Neural cell (in vitro differentiated cells): ENCODE data around the gene CALML4. TPM values are rescaled to one million over a fixed set of nuclear protein-coding genes. Genes with fewer than 3 reads are reported as not detected.

Experiments used
- H2AFZ ChIP-seq: fragments of 200-600, 300-800 bp; sonication (generic), shearing (Covaris generic); 2 replicates; pipeline ENCODE4 v1.6.0; 2014; ENCODE audit warnings: low read depth, mild to moderate bottlenecking, antibody characterized with exemption, low read length, moderate library complexity
- H3F3A ChIP-seq: fragments of 200-600 bp; shearing (Covaris generic); 2 replicates; pipeline ENCODE4 v1.6.1; 2016; ENCODE audit warnings: mild to moderate bottlenecking, moderate library complexity, mixed read lengths, antibody characterized with exemption, low read length; ENCODE audit not compliant: insufficient read depth, poor library complexity, severe bottlenecking
- H3K27ac ChIP-seq: fragments of 200-600, 300-800 bp; sonication (generic), shearing (Covaris generic); 2 replicates; pipeline ENCODE4 v1.5.1; 2014; ENCODE audit warnings: mild to moderate bottlenecking, low read length, moderate library complexity
- H3K27me3 ChIP-seq: fragments of 300-800, 200-600 bp; sonication (generic), shearing (Covaris generic); 2 replicates; pipeline ENCODE4 v1.6.0; 2014; ENCODE audit warnings: mild to moderate bottlenecking, low read depth, low read length, moderate library complexity; ENCODE audit not compliant: insufficient read depth
- H3K36me3 ChIP-seq: fragments of 300-800, 200-600 bp; sonication (generic), shearing (Covaris generic); 2 replicates; pipeline ENCODE4 v1.5.1; 2014; ENCODE audit warnings: mild to moderate bottlenecking, antibody characterized with exemption, low read length, moderate library complexity; ENCODE audit not compliant: insufficient read depth
- H3K4me2 ChIP-seq: fragments of 300-800, 200-600 bp; sonication (generic), shearing (Covaris generic); 2 replicates; pipeline ENCODE4 v1.6.0; 2014; ENCODE audit warnings: mild to moderate bottlenecking, low read length
- H3K4me3 ChIP-seq: fragments of 300-800, 200-600 bp; sonication (generic), shearing (Covaris generic); 2 replicates; pipeline ENCODE4 v1.5.1; 2014; ENCODE audit warnings: mild to moderate bottlenecking, low read length, moderate library complexity
- H3K79me2 ChIP-seq: fragments of 200-600 bp; shearing (Covaris generic); replicated peaks from 2 replicates; pipeline ENCODE4 v1.6.0; 2014; ENCODE audit warnings: mild to moderate bottlenecking, low read length, moderate library complexity; ENCODE audit not compliant: insufficient read depth
- H3K9ac ChIP-seq: fragments of 300-800, 200-600 bp; sonication (generic), shearing (Covaris generic); 2 replicates; pipeline ENCODE4 v1.6.1; 2016; ENCODE audit warnings: mild to moderate bottlenecking, low read length, mixed read lengths
- H3K9me2 ChIP-seq: fragments of 200-600 bp; shearing (Covaris generic); 2 replicates; pipeline ENCODE4 v1.6.1; 2016; ENCODE audit warnings: mild to moderate bottlenecking, low read length, mixed read lengths; ENCODE audit not compliant: insufficient read depth
- H3K9me3 ChIP-seq: fragments of 200-600, 300-800 bp; sonication (generic), shearing (Covaris generic); 2 replicates; pipeline ENCODE4 v1.6.1; 2016; ENCODE audit warnings: mild to moderate bottlenecking, mixed run types, low read length, moderate library complexity, mixed read lengths
- H4K20me1 ChIP-seq: fragments of 200-600 bp; shearing (Covaris generic); 2 replicates; pipeline ENCODE4 v1.6.1; 2016; ENCODE audit warnings: mild to moderate bottlenecking, mixed run types; ENCODE audit not compliant: insufficient read depth
- CTCF ChIP-seq: fragments of 450-650 bp; IDR thresholded peaks from 2 replicates; pipeline ENCODE4 v1.5.1; 2014; ENCODE audit warnings: antibody characterized with exemption, mild to moderate bottlenecking, moderate library complexity; ENCODE audit not compliant: poor library complexity, severe bottlenecking
- EP300 ChIP-seq: fragments of 450-650 bp; conservative IDR thresholded peaks from 2 replicates; pipeline ENCODE4 v1.6.1; 2014; ENCODE audit warnings: antibody characterized with exemption, mild to moderate bottlenecking, moderate library complexity; ENCODE audit not compliant: poor library complexity, severe bottlenecking
- EZH2 ChIP-seq: fragments of 200-600, 300-800 bp; shearing (Covaris generic), sonication (generic); IDR thresholded peaks from 2 replicates; pipeline ENCODE4 v1.6.1; 2014; ENCODE audit warnings: antibody characterized with exemption, low read length, borderline replicate concordance, mild to moderate bottlenecking; ENCODE audit not compliant: insufficient read depth, poor library complexity, severe bottlenecking
- MXI1 ChIP-seq: fragments of 450-650 bp; conservative IDR thresholded peaks from 2 replicates; pipeline ENCODE4 v1.6.1; 2014; ENCODE audit warnings: antibody characterized with exemption, mild to moderate bottlenecking; ENCODE audit not compliant: poor library complexity, severe bottlenecking
- POLR2AphosphoS5 ChIP-seq: IDR thresholded peaks from 2 replicates; pipeline ENCODE4 v1.6.1; 2012
- RAD21 ChIP-seq: fragments of 450-650 bp; conservative IDR thresholded peaks from 2 replicates; pipeline ENCODE4 v1.6.1; 2014; ENCODE audit warnings: antibody characterized with exemption, mild to moderate bottlenecking, moderate library complexity
- SMC3 ChIP-seq: fragments of 450-650 bp; conservative IDR thresholded peaks from 2 replicates; pipeline ENCODE4 v1.6.1; 2014; ENCODE audit warnings: antibody characterized with exemption, mild to moderate bottlenecking, moderate library complexity; ENCODE audit not compliant: poor library complexity
- TAF1 ChIP-seq: IDR thresholded peaks from 2 replicates; pipeline ENCODE4 v1.6.1; 2012; ENCODE audit warnings: low read depth
- polyA plus RNA-seq: library from polyadenylated mRNA; depleted of rRNA; stranded (reverse); fragments of >200 nt; gene quantifications from 2 replicates; pipeline ENCODE4 v1.2.3, GENCODE V29; 2014
- TF ChIP-seq, protein P1 (sequence below): IDR thresholded peaks from 2 replicates; pipeline ENCODE4 v1.6.1; 2012; ENCODE audit warnings: borderline replicate concordance

The CALML4 gene
- polyA plus RNA-seq, 1 donor from 2014 or later = 0.43 TPM

- Histone ChIP-seq H3F3A (no peaks in the 10 kb centered on the region), H4K20me1 (no peaks in the 10 kb centered on the region), H3K79me2 (no peaks in the 10 kb centered on the region), H2AFZ (no peak overlapping the region), H3K9ac (no peak overlapping the region), H3K4me3 (no peak overlapping the region), H3K9me2 (no peaks in the 10 kb centered on the region), H3K36me3 (no peaks in the 10 kb centered on the region), H3K27me3 (no peaks in the 10 kb centered on the region), H3K27ac (no peak overlapping the region), H3K9me3 (no peaks in the 10 kb centered on the region), H3K4me2 (no peak overlapping the region)
- TF ChIP-seq EP300 (no peak), EZH2 (no peak), MXI1 (no peak), TAF1 (no peak), RAD21 (no peak), POLR2AphosphoS5 (no peak), SMC3 (no peak), CTCF (no peak)
- TF ChIP-seq, protein P1, sequence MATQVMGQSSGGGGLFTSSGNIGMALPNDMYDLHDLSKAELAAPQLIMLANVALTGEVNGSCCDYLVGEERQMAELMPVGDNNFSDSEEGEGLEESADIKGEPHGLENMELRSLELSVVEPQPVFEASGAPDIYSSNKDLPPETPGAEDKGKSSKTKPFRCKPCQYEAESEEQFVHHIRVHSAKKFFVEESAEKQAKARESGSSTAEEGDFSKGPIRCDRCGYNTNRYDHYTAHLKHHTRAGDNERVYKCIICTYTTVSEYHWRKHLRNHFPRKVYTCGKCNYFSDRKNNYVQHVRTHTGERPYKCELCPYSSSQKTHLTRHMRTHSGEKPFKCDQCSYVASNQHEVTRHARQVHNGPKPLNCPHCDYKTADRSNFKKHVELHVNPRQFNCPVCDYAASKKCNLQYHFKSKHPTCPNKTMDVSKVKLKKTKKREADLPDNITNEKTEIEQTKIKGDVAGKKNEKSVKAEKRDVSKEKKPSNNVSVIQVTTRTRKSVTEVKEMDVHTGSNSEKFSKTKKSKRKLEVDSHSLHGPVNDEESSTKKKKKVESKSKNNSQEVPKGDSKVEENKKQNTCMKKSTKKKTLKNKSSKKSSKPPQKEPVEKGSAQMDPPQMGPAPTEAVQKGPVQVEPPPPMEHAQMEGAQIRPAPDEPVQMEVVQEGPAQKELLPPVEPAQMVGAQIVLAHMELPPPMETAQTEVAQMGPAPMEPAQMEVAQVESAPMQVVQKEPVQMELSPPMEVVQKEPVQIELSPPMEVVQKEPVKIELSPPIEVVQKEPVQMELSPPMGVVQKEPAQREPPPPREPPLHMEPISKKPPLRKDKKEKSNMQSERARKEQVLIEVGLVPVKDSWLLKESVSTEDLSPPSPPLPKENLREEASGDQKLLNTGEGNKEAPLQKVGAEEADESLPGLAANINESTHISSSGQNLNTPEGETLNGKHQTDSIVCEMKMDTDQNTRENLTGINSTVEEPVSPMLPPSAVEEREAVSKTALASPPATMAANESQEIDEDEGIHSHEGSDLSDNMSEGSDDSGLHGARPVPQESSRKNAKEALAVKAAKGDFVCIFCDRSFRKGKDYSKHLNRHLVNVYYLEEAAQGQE = no peak
Observed at GRCh38 chr15:68249058-68249713, 44.1 kb upstream of the CALML4 start.

DNA sequence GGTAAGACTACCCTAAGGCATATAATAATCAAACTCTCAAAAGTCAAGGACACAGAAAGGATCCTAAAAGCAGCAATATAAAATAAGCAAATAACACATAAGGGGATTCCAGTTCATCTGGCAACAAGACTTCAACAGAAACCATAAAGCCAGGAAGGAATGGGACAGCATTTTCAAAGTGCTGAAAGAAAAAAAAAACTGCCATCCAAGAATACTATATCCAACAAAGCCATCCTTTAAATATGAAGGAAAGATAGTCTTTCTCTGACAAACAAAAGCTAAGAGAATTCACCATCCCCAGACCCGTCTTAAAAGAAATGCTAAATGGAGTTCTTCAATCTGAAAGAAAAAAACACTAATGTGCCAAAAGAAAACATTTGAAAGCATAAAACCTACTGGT is 39.1 kb upstream of the CALML4 start:
- H3K79me2 ChIP-seq = no peaks in the 10 kb centered on the region
- H3K9ac ChIP-seq = no peak overlapping the region
- no peaks in the 10 kb centered on the region for H3K9me3 ChIP-seq
- H3K9me2 ChIP-seq = no peaks in the 10 kb centered on the region
- H3K36me3 ChIP-seq = no peaks in the 10 kb centered on the region
- H3K4me3 ChIP-seq = no peak overlapping the region
- no peaks in the 10 kb centered on the region for H3K27me3 ChIP-seq
- H3K4me2 ChIP-seq = no peak overlapping the region
- H2AFZ ChIP-seq = no peak overlapping the region
- no peak overlapping the region for H3K27ac ChIP-seq
- no peaks in the 10 kb centered on the region for H3F3A ChIP-seq
- no peak for TF ChIP-seq EZH2
- TF ChIP-seq RAD21 = no peak
- no peak for TF ChIP-seq EP300
- TF ChIP-seq, protein P1 = no peak
- TF ChIP-seq MXI1 = no peak
- no peak for TF ChIP-seq SMC3
- no peak for TF ChIP-seq CTCF
- no peak for TF ChIP-seq TAF1
- TF ChIP-seq POLR2AphosphoS5 = no peak
- H4K20me1 ChIP-seq = no peaks in the 10 kb centered on the region
